HepG2 (cell line): ENCODE measurements around the gene DIAPH3. TPM values are rescaled to one million over a fixed set of nuclear protein-coding genes. Genes with fewer than 3 reads are reported as not detected.

Source experiments
- ATAC-seq: fragments of 200-7000 bp; cut with Tn5 transposase; 3 replicates; pipeline ENCODE4 v1.9.1; 2020; ENCODE audit warnings: mild to moderate bottlenecking, moderate library complexity
- BruUV-seq: library from RNA; stranded (reverse); fragments of 400-500 nt; replicated peaks from 2 replicates; lab custom pipeline; 2021; lab: Mats Ljungman, UMichigan
- CTCF ChIA-PET: fragments of 300-600 bp; formaldehyde crosslinking; extraction: SDS; loops from one replicate; lab custom pipeline; 2021; ENCODE audit warnings: low total read pairs, inconsistent platforms, low intra/inter-chr PET ratio; lab: Yijun Ruan, JAX
- POLR2A ChIA-PET: fragments of 350-600 bp; sonication (Branson Sonifier 250); formaldehyde crosslinking; loops from one replicate; lab custom pipeline; 2020; ENCODE audit warnings: antibody characterized with exemption, inconsistent platforms; lab: Yijun Ruan, JAX
- DNase-seq: peaks from one replicate; pipeline ENCODE4 v3.0.0-alpha.2; 2015; ENCODE audit warnings: low spot score
- FAIRE-seq: peaks from 3 replicates; lab custom pipeline; 2011; peaks lifted over from hg19 to GRCh38; lab: Jason Lieb, UNC
- H2AFZ ChIP-seq: one replicate; pipeline ENCODE4 v1.6.1; 2011; ENCODE audit warnings: low read length, inconsistent platforms
- H3K27ac ChIP-seq: fragments of 300-600 bp; 3 replicates; pipeline ENCODE4 v1.8.0; 2011; ENCODE audit warnings: mixed run types, mild to moderate bottlenecking, mixed read lengths, low read length, inconsistent platforms; ENCODE audit not compliant: insufficient read depth; ENCODE audit errors: extremely low read length
- H3K27me3 ChIP-seq, 2 experiments: fragments of 200-600 bp in 1 of 2; 2 replicates in 1 of 2; 3 replicates in 1 of 2; pipeline versions ENCODE4 v1.6.0 to v1.8.0; 2011; ENCODE audit warnings: low read length in 2 of 2, mild to moderate bottlenecking in 2 of 2, moderate library complexity in 2 of 2, inconsistent platforms in 1 of 2; ENCODE audit not compliant: insufficient read depth in 2 of 2, control insufficient read depth in 1 of 2
- H3K36me3 ChIP-seq, 2 experiments: fragments of 200-600 bp in 1 of 2; replicated peaks in 1 of 2; 2 replicates in 1 of 2; 3 replicates in 1 of 2; pipeline versions ENCODE4 v1.5.1 to v1.8.0; 2011; ENCODE audit warnings: low read length in 2 of 2, inconsistent platforms in 1 of 2; ENCODE audit not compliant: insufficient read depth in 2 of 2, control insufficient read depth in 1 of 2
- H3K4me1 ChIP-seq: 2 replicates; pipeline ENCODE4 v1.5.1; 2012; ENCODE audit warnings: low read length, inconsistent platforms; ENCODE audit not compliant: insufficient read depth
- H3K4me2 ChIP-seq: 2 replicates; pipeline ENCODE4 v1.6.0; 2011; ENCODE audit warnings: low read depth, low read length, inconsistent platforms
- H3K4me3 ChIP-seq, 3 experiments: fragments of 200-600 bp in 1 of 3; sonication (generic), shearing (Covaris generic) in 1 of 3; replicated peaks in 1 of 3; 2 replicates each; pipeline ENCODE4 v1.5.1; 2011 to 2016; ENCODE audit warnings: low read length in 3 of 3, inconsistent platforms in 2 of 3, low read depth in 2 of 3, mild to moderate bottlenecking in 2 of 3, control low read depth in 1 of 3, mixed read lengths in 1 of 3; ENCODE audit not compliant: insufficient read depth in 1 of 3
- H3K79me2 ChIP-seq: one replicate; pipeline ENCODE4 v1.6.1; 2011; ENCODE audit warnings: low read length, inconsistent platforms; ENCODE audit not compliant: insufficient read depth
- H3K9ac ChIP-seq: 2 replicates; pipeline ENCODE4 v1.6.0; 2011; ENCODE audit warnings: mild to moderate bottlenecking, low read depth, low read length, inconsistent platforms; ENCODE audit not compliant: insufficient read depth
- H3K9me3 ChIP-seq: 2 replicates; pipeline ENCODE4 v1.5.1; 2012; ENCODE audit warnings: mild to moderate bottlenecking, low read length
- H4K20me1 ChIP-seq: 2 replicates; pipeline ENCODE4 v1.6.0; 2011; ENCODE audit warnings: inconsistent platforms, mild to moderate bottlenecking, low read length, moderate library complexity; ENCODE audit not compliant: insufficient read depth
- CREM ChIP-seq, 2 experiments: sonication (generic) in 1 of 2; formaldehyde crosslinking in 1 of 2; IDR thresholded peaks; 2 replicates each; pipeline versions ENCODE4 v1.4.0 to v1.6.1; 2016 to 2020; ENCODE audit warnings: antibody characterized with exemption in 1 of 2, mild to moderate bottlenecking in 1 of 2, missing genetic modification reagents in 1 of 2
- KDM5B ChIP-seq: sonication (generic); formaldehyde crosslinking; IDR thresholded peaks from 2 replicates; pipeline ENCODE4 v1.4.0; 2020; ENCODE audit warnings: missing genetic modification reagents, mild to moderate bottlenecking, borderline replicate concordance
- MIER3 ChIP-seq: IDR thresholded peaks from 2 replicates; pipeline ENCODE4 v1.6.1; 2016; ENCODE audit warnings: missing compliant biosample characterization, borderline replicate concordance
- RBM22 ChIP-seq: fragments of 200-400 bp; formaldehyde crosslinking; optimal IDR thresholded peaks from 2 replicates; pipeline ENCODE3; 2017; ENCODE audit warnings: mild to moderate bottlenecking, low read length, moderate library complexity
- ZMYM4 ChIP-seq: sonication (generic); formaldehyde crosslinking; IDR thresholded peaks from 2 replicates; pipeline ENCODE4 v1.8.1; 2023; ENCODE audit warnings: mild to moderate bottlenecking, missing genetic modification reagents
- ZNF556 ChIP-seq: sonication (generic); formaldehyde crosslinking; IDR thresholded peaks from 2 replicates; pipeline ENCODE4 v1.4.0; 2020; ENCODE audit warnings: mild to moderate bottlenecking, missing genetic modification reagents, borderline replicate concordance
- WGBS: methylation state at CpG from one replicate; pipeline ENCODE4 v1.1.6; 2017; ENCODE audit warnings: low lambda C conversion rate; 5-methylcytosine and 5-hydroxymethylcytosine counted together
- in situ Hi-C: cut with HindIII; loops from 2 replicates; pipeline ENCODE4 v1.10.0; 2017; ENCODE audit warnings: low pct_unique_long_range_greater_than_20kb; ENCODE audit not compliant: extremely low pct_ligation_motif_present
- intact Hi-C: fragments of 100-400 bp; cut with micrococcal nuclease; formaldehyde crosslinking; loops from one replicate; pipeline ENCODE4 v1.10.0; 2022; ENCODE audit not compliant: unreplicated experiment
- polyA plus RNA-seq, 8 experiments: library from polyadenylated mRNA; depleted of rRNA in 3 of 8; stranded (reverse) in 7 of 8; unstranded in 1 of 8; fragments of >200 nt; fragmentation: Illumina TruSeq in 4 of 8; extraction: Trizol in 4 of 8; gene quantifications; 2 replicates each; pipeline versions ENCODE4 v1.2.1 to v1.2.3, GENCODE V29; 2011 to 2016; ENCODE audit warnings: low read depth in 4 of 8, missing spikeins in 1 of 8, mixed read lengths in 1 of 8; ENCODE audit not compliant: insufficient read depth in 1 of 8
- total RNA-seq, 5 experiments: library from RNA; depleted of rRNA; stranded (reverse); fragments of >200 nt; fragmentation: Illumina TruSeq; extraction: Trizol; gene quantifications; 2 replicates each; pipeline ENCODE4 v1.2.3, GENCODE V29; 2016; ENCODE audit warnings: low read depth in 1 of 5
- TF ChIP-seq, protein P1 (sequence below), 2 experiments: fragments of 450-650 bp in 1 of 2; sonication (generic) in 1 of 2; formaldehyde crosslinking in 1 of 2; IDR thresholded peaks; 2 replicates each; pipeline versions ENCODE4 v1.6.1 to v1.8.0; 2016 to 2022; ENCODE audit warnings: antibody characterized with exemption in 1 of 2, mild to moderate bottlenecking in 1 of 2, missing genetic modification reagents in 1 of 2

DIAPH3 gene
- total and polyA plus RNA-seq, 2 of the 13 experiments (the other 11 are each of a cell fraction or from before 2014, with no cell fraction given), result 4.0 to 9.3 TPM

DNA sequence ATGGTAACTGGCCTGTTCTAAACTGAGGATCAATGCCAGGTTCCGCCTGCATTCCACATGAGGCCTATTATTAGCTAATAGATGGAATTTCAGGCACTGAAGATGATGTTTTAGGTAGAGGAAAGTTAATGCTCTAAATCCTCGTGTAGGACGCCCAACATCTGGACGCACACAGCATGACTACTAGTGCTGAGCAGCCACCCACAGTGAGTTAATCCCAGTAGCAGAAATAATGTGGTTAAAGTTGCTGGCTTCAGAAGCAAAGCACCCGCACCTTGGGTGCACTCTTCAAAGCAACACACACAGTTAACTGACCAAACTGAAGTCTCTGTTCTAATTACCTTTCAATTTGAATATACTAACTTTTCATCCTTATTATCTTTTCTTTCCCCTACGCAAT lies 150.6 kb downstream of the DIAPH3 start:
- in situ Hi-C loops (no loop called here), intact Hi-C loops (loop anchor here (1.0 kb wide), 1 partner anchor 163 kb away; no protein-coding TSS in a partner anchor)
- H3K79me2 ChIP-seq, result no peaks in the 10 kb centered on the region
- no peak overlapping the region for H3K4me2 ChIP-seq
- H3K4me3 ChIP-seq, result no peak overlapping the region
- TF ChIP-seq RBM22 (no peak), MIER3 (no peak), KDM5B (CRISPR knock-in tag) (no peak), ZMYM4 (CRISPR knock-in tag) (no peak), ZNF556 (CRISPR knock-in tag) (no peak)
- H3K27ac ChIP-seq, result no peak overlapping the region
- H3K9ac ChIP-seq, result no peak overlapping the region
- no peak overlapping the region for H2AFZ ChIP-seq
- no peaks in the 10 kb centered on the region for H3K9me3 ChIP-seq
- no peak for FAIRE-seq
- no peaks in the 10 kb centered on the region for H3K36me3 ChIP-seq
- H4K20me1 ChIP-seq, result no peaks in the 10 kb centered on the region
- ChIA-PET POLR2A (no interaction called here), CTCF (no interaction called here)
- H3K4me1 ChIP-seq, result no peaks in the 10 kb centered on the region
- ATAC-seq, result no peak
- BruUV-seq, result no TSS peak
- no peaks in the 10 kb centered on the region for H3K27me3 ChIP-seq
- WGBS, result 83% methylated on average over 6 of the region's 6 CpGs
- DNase-seq, result no peak

DNA sequence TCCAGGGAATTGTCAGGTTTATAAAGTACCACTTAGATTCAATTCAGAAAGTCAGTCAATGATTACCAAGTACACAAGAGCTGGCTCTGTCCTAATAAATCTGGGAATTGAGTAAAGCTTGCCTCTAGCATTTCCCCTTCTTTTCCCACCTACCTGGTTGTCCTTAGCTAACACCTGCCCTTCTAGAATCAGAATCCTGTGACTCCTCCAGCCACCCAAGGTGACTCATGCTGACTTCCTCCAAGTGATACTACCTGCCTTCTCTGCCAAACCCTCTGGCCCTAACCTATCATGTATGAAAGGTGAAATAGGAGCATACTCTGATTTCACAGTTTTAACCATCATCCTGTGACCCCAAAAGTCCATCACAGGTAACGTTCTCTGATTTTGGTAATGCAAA lies 151.2 kb downstream of the DIAPH3 start:
- no peak overlapping the region for H2AFZ ChIP-seq
- no peak for ATAC-seq
- WGBS, result 100% methylated on average over 1 of the region's 1 CpG
- H3K4me3 ChIP-seq, result no peak overlapping the region
- no peak for FAIRE-seq
- in situ Hi-C loops, result no loop called here
- no peak overlapping the region for H3K9ac ChIP-seq
- H4K20me1 ChIP-seq, result no peaks in the 10 kb centered on the region
- ChIA-PET POLR2A (no interaction called here), CTCF (no interaction called here)
- no peaks in the 10 kb centered on the region for H3K4me1 ChIP-seq
- H3K4me2 ChIP-seq, result no peak overlapping the region
- no peaks in the 10 kb centered on the region for H3K79me2 ChIP-seq
- no peaks in the 10 kb centered on the region for H3K36me3 ChIP-seq
- intact Hi-C loops, result no loop called here
- no peak for DNase-seq
- no peak overlapping the region for H3K27ac ChIP-seq
- TF ChIP-seq, protein P1, sequence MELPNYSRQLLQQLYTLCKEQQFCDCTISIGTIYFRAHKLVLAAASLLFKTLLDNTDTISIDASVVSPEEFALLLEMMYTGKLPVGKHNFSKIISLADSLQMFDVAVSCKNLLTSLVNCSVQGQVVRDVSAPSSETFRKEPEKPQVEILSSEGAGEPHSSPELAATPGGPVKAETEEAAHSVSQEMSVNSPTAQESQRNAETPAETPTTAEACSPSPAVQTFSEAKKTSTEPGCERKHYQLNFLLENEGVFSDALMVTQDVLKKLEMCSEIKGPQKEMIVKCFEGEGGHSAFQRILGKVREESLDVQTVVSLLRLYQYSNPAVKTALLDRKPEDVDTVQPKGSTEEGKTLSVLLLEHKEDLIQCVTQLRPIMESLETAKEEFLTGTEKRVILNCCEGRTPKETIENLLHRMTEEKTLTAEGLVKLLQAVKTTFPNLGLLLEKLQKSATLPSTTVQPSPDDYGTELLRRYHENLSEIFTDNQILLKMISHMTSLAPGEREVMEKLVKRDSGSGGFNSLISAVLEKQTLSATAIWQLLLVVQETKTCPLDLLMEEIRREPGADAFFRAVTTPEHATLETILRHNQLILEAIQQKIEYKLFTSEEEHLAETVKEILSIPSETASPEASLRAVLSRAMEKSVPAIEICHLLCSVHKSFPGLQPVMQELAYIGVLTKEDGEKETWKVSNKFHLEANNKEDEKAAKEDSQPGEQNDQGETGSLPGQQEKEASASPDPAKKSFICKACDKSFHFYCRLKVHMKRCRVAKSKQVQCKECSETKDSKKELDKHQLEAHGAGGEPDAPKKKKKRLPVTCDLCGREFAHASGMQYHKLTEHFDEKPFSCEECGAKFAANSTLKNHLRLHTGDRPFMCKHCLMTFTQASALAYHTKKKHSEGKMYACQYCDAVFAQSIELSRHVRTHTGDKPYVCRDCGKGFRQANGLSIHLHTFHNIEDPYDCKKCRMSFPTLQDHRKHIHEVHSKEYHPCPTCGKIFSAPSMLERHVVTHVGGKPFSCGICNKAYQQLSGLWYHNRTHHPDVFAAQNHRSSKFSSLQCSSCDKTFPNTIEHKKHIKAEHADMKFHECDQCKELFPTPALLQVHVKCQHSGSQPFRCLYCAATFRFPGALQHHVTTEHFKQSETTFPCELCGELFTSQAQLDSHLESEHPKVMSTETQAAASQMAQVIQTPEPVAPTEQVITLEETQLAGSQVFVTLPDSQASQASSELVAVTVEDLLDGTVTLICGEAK (IDR thresholded peaks at IDR 0.05), result no peak
- TF ChIP-seq, protein P1 (CRISPR knock-in tag; IDR thresholded peaks at IDR 0.05), result no peak
- TF ChIP-seq CREM (IDR thresholded peaks at IDR 0.05), result no peak
- no peak for TF ChIP-seq CREM (CRISPR knock-in tag; IDR thresholded peaks at IDR 0.05)
- H3K9me3 ChIP-seq, result no peaks in the 10 kb centered on the region
- no peaks in the 10 kb centered on the region for H3K27me3 ChIP-seq
- BruUV-seq, result no TSS peak
